Upper lobe of left lung (tissue), 4 donors: ENCODE measurements around the gene ADIRF.

Experiments
- CTCF ChIP-seq, 6 experiments: fragments of 450-650 bp in 4 of 6; fragments of 200-600 bp in 2 of 6; sonication (generic) in 2 of 6; IDR thresholded peaks; one replicate each; pipeline ENCODE4 v1.5.1; 2016 to 2019; ENCODE audit warnings: antibody characterized with exemption in 6 of 6
- EP300 ChIP-seq, 4 donors: sonication (generic); formaldehyde crosslinking; IDR thresholded peaks; one replicate each; pipeline ENCODE4 v1.5.1; 2017; ENCODE audit warnings: antibody characterized with exemption in 4 of 4, control low read depth in 2 of 4
- POLR2A ChIP-seq, 4 donors: fragments of 450-650 bp; IDR thresholded peaks; one replicate each; pipeline ENCODE4 v1.5.1; 2016 to 2017; ENCODE audit warnings: antibody characterized with exemption in 4 of 4, mild to moderate bottlenecking in 2 of 4
- POLR2AphosphoS5 ChIP-seq, 2 donors: sonication (generic); formaldehyde crosslinking; IDR thresholded peaks; one replicate each; pipeline ENCODE4 v1.5.1; 2017; ENCODE audit warnings: antibody characterized with exemption in 2 of 2

GRCh38 chr10:86950349-86950748, 17.9 kb upstream of the ADIRF start:
- TF ChIP-seq EP300 (IDR thresholded peaks at IDR 0.05): no peak
- TF ChIP-seq CTCF (IDR thresholded peaks at IDR 0.05): no peak
- TF ChIP-seq POLR2A (IDR thresholded peaks at IDR 0.05): no peak
- no peak for TF ChIP-seq POLR2AphosphoS5 (IDR thresholded peaks at IDR 0.05)
